NB4 (cell line): ENCODE results near the gene ANKRD6.

Experiments used
- DNase-seq: peaks from one replicate; pipeline ENCODE4 v3.0.0; 2010; ENCODE audit warnings: low read depth
- H3K4me3 ChIP-seq: one replicate; pipeline ENCODE4 v1.5.1; 2011; ENCODE audit warnings: mild to moderate bottlenecking, low read depth, low read length, moderate library complexity
- MYC ChIP-seq: IDR thresholded peaks from 2 replicates; pipeline ENCODE4 v1.6.1; 2011; ENCODE audit warnings: low read depth, low read length
- POLR2A ChIP-seq: IDR thresholded peaks from 2 replicates; pipeline ENCODE4 v1.6.1; 2011; ENCODE audit warnings: mild to moderate bottlenecking; ENCODE audit not compliant: insufficient read length; ENCODE audit errors: extremely low read depth
- TF ChIP-seq, protein P1 (sequence below): IDR thresholded peaks from one replicate; pipeline ENCODE4 v1.5.1; 2012; ENCODE audit warnings: low read depth, low read length
- TF ChIP-seq, protein P2 (sequence below): IDR thresholded peaks from 2 replicates; pipeline ENCODE4 v1.6.1; 2011; ENCODE audit warnings: low read depth, low read length

The ANKRD6 gene

DNA sequence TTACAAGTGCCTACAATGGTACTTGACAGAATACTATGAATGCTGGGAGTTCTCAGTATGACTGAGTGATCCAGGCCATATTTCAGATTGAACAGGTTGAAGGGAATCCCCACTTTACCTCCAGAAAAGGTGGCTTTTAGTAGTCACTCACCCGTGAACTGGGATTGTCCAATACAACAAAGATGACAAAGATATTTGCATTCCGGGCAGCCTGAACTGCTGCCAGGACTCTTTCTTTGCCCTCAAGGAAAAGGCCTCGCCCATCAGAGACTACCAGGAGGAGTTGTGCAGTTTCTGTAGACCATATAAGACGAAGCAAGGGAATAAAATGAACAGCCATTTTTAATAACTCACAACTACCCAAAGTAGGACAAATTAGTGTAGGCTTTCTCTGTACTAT, 211.9 kb downstream of the ANKRD6 start:
- no peak for DNase-seq
- TF ChIP-seq, protein P1, sequence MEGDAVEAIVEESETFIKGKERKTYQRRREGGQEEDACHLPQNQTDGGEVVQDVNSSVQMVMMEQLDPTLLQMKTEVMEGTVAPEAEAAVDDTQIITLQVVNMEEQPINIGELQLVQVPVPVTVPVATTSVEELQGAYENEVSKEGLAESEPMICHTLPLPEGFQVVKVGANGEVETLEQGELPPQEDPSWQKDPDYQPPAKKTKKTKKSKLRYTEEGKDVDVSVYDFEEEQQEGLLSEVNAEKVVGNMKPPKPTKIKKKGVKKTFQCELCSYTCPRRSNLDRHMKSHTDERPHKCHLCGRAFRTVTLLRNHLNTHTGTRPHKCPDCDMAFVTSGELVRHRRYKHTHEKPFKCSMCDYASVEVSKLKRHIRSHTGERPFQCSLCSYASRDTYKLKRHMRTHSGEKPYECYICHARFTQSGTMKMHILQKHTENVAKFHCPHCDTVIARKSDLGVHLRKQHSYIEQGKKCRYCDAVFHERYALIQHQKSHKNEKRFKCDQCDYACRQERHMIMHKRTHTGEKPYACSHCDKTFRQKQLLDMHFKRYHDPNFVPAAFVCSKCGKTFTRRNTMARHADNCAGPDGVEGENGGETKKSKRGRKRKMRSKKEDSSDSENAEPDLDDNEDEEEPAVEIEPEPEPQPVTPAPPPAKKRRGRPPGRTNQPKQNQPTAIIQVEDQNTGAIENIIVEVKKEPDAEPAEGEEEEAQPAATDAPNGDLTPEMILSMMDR, result no peak
- no peak for TF ChIP-seq POLR2A
- H3K4me3 ChIP-seq, result no peak overlapping the region

DNA sequence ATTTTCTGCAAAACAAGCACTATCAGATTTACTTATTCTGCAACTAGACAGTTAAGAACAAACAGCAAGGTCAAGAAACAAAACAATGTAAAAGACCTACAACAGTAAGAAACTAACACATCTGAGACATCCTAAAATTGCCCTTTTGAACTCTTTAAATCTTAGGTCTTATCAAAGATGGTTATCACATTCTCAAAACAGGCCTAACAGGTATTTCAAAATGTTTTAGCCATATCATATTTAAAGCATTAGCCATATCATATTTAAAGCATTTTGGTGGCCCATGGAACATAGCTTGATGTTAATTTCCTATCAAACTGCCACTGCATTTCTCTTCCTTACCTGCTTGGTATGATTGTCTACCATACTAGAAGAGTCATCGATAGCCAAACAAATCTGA, 216.7 kb downstream of the ANKRD6 start:
- H3K4me3 ChIP-seq, result no peak overlapping the region
- DNase-seq, result no peak
- TF ChIP-seq MYC (no peak), POLR2A (no peak)
- TF ChIP-seq, protein P1, result no peak
- TF ChIP-seq, protein P2, sequence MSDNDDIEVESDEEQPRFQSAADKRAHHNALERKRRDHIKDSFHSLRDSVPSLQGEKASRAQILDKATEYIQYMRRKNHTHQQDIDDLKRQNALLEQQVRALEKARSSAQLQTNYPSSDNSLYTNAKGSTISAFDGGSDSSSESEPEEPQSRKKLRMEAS, result no peak

DNA sequence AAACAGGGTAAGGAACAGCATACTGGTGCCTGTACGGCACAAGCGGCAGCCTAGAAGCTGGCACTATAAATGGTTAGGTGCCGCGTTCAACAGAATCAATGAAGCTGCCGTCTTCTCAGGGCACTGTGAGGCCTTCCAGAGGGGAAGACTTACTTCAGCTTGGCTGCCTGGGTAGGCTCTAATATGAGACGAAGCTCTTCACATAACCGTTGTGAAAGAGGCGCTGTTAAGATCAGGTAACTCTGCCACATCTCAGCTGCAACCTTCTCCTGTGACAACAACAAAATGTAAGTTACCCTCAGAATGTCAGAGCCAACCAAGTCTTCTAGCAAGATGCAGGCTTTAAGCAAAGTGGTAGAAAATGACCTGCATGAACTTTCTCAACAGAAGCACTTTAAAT, 217.6 kb downstream of the ANKRD6 start:
- DNase-seq, result no peak
- TF ChIP-seq, protein P2, result no peak
- TF ChIP-seq POLR2A (no peak), MYC (no peak)
- no peak overlapping the region for H3K4me3 ChIP-seq

DNA sequence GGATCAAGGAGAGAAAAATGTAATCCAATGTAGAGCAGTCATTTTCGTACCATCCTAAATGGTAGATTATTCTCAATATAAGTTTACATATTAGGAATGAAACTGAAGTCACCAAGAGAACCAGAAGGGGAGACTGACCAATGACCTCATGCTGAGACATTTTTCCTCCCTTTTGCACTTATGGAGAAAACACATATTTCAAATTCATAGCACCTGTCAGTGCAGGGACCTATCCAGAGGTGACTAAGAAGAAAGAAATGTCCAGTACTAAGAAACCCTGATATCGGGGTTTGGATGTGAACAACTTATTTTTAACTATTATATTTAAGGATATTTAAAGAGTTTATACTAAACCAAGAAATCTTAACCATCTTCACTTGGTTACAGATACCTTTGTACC, 222.2 kb downstream of the ANKRD6 start:
- H3K4me3 ChIP-seq, result no peak overlapping the region
- DNase-seq, result no peak

DNA sequence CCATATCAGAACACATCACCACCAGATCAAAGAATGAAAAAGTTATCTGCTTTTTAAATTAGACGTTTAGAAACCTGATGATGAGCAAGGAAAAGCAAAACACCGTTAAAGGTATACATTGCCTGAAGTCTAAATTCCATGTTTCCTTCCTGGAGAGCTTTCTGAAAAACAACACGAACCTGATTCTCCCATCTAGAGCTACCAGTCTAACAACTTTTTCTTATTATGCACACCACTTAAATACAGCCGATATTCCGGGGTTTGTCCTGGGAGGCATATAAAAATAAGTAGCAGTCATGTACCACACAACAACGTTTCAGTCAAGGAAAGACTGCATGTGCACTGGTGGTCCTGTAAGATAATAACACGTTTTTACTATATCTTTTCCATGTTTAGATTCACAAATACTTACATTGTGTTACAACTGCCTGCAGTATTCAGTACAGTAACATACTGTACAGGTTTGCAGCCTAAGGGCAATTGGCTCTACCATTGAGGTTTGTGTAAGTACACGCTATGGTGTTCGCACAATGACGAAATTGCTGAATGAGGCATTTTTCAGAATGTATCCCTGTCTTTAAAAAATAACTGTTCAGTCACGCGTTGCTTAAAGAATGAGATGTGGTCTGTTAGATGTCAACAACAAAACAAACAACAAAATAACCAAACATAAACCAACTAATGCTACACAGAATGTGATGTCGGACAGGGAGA, 224.7 kb downstream of the ANKRD6 start:
- TF ChIP-seq POLR2A (no peak), MYC (no peak)
- TF ChIP-seq, protein P1, result no peak
- TF ChIP-seq, protein P2, result no peak
- no peak overlapping the region for H3K4me3 ChIP-seq
- DNase-seq, result no peak

More for the DNA sequence above, 222.2 kb downstream of the ANKRD6 start:
- TF ChIP-seq MYC (no peak), POLR2A (no peak)
- TF ChIP-seq, protein P2, result no peak
- TF ChIP-seq, protein P1, result no peak

DNA sequence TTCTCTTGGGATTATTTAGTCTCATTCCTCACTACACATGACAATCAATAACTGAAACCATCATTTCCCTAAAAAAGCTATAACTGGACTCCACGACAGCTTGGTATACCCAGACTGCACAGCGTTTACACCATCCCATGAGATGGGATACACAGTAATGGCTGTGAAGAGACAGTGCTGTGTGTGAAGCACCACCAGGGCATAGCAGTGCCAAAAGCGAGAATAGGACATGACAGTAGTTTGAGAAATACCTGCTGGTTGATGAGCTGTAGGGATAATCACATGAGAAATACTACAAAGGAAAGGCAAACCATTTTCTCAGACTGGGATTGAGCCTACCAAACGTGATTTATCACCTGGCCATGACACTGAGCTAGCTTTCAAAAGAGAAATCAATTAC, 228.0 kb downstream of the ANKRD6 start:
- no peak for DNase-seq
- TF ChIP-seq MYC, result no peak
- TF ChIP-seq, protein P2, result no peak
- no peak for TF ChIP-seq POLR2A
- TF ChIP-seq, protein P1, result no peak
- H3K4me3 ChIP-seq, result no peak overlapping the region
